Stimulated activated naive CD8-positive, alpha-beta T cell treated with anti-CD3 and anti-CD28 coated beads, Interleukin-15, Interleukin-2, amounts not matched to agents 100 ng/mL and 50 ng/mL, for 24 hours (primary cell): ENCODE results near the gene BTRC.

Source experiments
- H3K27ac Mint-ChIP-seq: one replicate; pipeline ENCODE4 v1.8.0; 2021; ENCODE audit warnings: mild to moderate bottlenecking, mixed read lengths
- H3K27me3 Mint-ChIP-seq: one replicate; pipeline ENCODE4 v1.8.0; 2021; ENCODE audit warnings: mixed read lengths
- H3K36me3 Mint-ChIP-seq: one replicate; pipeline ENCODE4 v1.8.0; 2021; ENCODE audit warnings: low read depth, mixed read lengths
- H3K4me1 Mint-ChIP-seq: one replicate; pipeline ENCODE4 v1.8.0; 2021; ENCODE audit warnings: low read depth, mixed read lengths
- H3K4me3 Mint-ChIP-seq: one replicate; pipeline ENCODE4 v1.8.0; 2021; ENCODE audit warnings: mild to moderate bottlenecking, mixed read lengths
- H3K9me3 Mint-ChIP-seq: one replicate; pipeline ENCODE4 v1.8.0; 2021; ENCODE audit warnings: mixed read lengths

The BTRC gene

DNA sequence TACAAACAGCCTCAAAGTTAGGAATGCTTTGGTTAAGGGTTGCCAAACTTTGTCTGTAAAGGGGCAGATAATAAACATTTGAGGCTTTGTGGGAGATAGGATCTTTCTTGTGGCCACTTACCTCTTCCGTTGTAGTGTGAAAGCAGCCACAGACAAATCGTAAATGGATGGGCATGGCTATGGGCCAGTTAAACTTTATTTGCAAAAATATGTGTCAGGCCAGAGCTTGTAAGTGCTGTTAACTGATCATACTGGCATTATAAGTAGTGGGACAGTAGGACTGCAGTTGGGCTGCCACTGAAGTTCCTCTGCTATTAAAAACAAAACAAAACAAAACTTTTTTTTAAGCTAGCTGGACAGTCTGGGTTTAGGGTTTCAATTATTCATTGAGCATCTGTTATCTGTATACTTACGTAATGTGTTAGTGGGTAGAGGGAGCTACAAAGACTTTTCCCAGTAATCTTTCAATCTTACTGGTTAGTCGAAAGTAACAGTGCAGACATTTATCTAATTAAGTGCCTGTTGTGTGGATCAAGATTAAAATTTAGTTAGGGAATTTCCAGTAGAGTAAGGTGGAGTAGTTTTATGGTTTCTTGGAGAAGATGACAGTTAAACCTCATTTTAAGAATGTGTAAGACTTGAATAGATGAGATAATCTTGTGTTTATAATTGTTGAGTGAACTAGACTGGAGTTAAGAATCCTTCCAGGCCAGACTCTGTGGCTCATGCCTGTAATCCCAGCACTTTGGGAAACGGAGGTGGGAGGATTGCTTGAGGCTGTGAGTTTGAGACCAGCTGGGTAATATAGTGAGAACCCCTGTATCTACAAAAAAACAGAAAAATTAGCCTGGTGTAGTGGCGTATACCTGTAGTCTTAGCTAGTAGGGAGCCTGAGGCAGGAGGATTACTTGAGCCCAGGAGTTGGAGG is 100.1 kb downstream of the BTRC start:
- Mint-ChIP-seq H3K36me3 (no peaks in the 10 kb centered on the region), H3K9me3 (no peaks in the 10 kb centered on the region), H3K4me1 (peaks cover 27% of the 10 kb centered on the region), H3K4me3 (no peak overlapping the region), H3K27ac (no peak overlapping the region), H3K27me3 (no peaks in the 10 kb centered on the region)

DNA sequence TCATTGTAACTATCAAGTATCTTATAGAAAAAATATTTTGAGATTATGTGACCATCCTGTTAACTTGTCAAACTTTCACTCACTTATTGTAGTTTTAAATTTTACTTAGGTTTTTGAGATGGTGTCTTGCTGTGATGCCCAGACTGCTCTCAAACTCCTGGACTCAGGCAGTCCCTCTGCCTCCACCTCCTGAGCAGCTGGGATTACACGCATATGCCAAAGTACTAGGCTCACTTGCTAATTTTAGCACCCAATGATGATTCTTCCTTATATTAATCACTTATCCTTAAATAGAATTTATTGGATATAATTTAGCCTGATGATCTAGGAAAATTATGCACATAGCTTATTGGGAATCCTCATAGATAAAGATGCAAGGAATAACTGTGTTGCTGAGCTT is 104.9 kb downstream of the BTRC start:
- no peak overlapping the region for H3K4me3 Mint-ChIP-seq
- no peaks in the 10 kb centered on the region for H3K27me3 Mint-ChIP-seq
- H3K4me1 Mint-ChIP-seq: peaks cover 9% of the 10 kb centered on the region
- no peak overlapping the region for H3K27ac Mint-ChIP-seq
- H3K9me3 Mint-ChIP-seq: no peaks in the 10 kb centered on the region
- H3K36me3 Mint-ChIP-seq: no peaks in the 10 kb centered on the region

DNA sequence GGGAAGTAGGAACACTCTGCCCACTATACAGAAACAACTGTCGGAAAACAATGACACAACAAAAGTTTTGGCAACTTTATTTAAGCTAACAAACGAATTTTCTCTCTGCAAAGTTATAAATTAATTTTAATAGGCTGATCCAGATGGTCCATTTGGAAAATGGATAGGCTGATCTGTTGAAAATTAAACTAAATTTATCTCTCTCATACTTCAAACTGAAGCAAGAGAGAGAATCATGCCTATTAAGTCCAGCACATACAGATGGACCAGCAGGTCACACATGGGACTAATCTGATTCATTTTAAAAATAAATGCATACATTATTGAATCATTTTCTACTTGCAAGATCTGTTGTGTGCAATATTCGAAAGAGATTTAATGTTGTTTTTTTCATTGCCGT is 110.1 kb downstream of the BTRC start:
- Mint-ChIP-seq H3K27me3 (no peaks in the 10 kb centered on the region), H3K4me3 (no peak overlapping the region), H3K36me3 (peaks cover 4% of the 10 kb centered on the region), H3K4me1 (peaks cover 9% of the 10 kb centered on the region), H3K9me3 (no peaks in the 10 kb centered on the region), H3K27ac (no peak overlapping the region)

DNA sequence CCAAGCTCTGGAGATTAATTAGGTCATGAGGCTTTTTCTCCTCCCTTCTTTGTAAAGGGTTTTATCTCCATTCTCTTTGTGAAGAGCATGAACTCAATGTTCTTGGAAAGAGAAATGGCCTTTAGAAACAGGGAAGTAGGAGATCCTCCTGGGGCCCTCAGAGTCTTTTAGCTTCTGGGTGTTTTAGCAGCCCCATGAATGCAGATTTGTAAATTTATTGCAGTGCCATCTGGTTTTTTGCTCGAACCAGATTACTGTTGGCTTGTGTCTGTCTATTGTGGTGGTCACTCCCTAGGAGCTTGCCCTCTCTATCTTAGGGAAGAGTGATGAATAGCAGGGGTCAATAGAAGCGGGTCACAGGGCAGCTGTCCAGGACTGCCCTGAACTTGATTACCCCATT is 110.6 kb downstream of the BTRC start:
- no peak overlapping the region for H3K27ac Mint-ChIP-seq
- H3K36me3 Mint-ChIP-seq: peaks cover 4% of the 10 kb centered on the region
- no peaks in the 10 kb centered on the region for H3K27me3 Mint-ChIP-seq
- H3K4me3 Mint-ChIP-seq: no peak overlapping the region
- peaks cover 9% of the 10 kb centered on the region for H3K4me1 Mint-ChIP-seq
- no peaks in the 10 kb centered on the region for H3K9me3 Mint-ChIP-seq

DNA sequence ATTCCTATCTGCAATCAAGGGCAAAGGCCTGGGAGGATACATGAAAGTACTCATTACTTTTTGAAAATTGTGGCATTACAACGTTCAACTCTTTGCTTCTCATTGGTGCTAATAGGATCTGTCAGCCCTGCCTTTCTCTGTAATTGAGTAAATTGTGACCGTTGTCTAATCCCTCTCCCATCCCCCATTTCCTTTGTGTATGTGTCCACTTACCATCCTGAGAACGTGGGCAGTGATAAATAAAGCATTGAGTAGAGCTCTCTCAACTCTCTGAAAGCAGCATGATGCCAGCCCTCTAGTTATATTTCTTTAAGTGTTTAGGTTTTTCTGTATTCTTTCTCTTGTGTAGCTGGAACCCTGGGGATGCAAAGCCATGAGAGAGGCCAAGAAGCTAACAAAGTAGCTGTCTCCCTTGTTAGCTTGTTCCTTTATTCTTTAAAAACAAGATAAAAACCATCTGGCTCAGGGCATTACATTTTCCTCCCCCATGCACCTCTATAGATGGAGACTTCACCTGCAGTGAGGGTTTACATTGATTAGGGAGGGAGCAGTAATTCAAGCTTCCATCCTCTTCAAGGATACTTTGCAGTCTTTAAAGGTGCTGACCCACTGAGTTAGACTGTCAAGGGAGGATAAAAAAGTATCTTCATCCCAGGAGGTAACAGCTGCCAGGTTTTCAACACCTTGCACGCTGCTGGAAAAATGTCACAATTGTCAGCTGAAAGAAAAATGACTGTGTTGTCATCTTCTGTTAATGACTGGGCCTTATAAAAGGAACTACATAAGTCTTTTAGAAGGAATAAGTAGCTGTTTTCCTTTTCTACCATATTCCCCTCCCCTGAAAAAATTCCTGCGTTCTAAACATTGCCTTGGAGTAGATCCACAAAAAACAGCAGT is 112.3 kb downstream of the BTRC start:
- H3K27ac Mint-ChIP-seq: no peak overlapping the region
- no peaks in the 10 kb centered on the region for H3K9me3 Mint-ChIP-seq
- no peak overlapping the region for H3K4me3 Mint-ChIP-seq
- peaks cover 4% of the 10 kb centered on the region for H3K36me3 Mint-ChIP-seq
- no peaks in the 10 kb centered on the region for H3K27me3 Mint-ChIP-seq
- peaks cover 9% of the 10 kb centered on the region for H3K4me1 Mint-ChIP-seq

DNA sequence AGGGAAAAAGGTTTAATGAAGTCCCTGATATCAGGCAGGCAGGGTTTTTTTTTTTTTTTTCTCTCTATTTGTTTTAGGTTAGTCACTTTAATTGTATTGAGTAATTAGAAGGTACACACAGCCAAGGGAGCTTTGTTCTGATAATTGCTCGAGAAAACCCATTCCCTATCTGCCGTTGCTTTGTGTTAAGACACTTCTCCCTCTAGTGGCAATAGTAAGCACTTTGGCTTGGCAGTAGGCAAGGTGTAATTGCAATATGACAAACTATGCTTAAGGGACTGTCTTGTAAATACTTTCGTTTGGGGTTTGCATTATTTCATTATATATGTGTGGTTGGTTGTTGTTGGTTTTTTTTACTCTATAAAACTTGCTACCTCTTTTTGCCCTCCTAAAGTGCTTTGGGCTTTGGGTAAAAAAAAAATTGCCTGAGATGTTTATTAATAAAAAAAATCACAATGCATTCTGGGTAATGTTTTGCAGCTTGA is 113.4 kb downstream of the BTRC start:
- Mint-ChIP-seq H3K4me3 (no peak overlapping the region), H3K27ac (no peak overlapping the region), H3K36me3 (peaks cover 7% of the 10 kb centered on the region), H3K9me3 (no peaks in the 10 kb centered on the region), H3K4me1 (peaks cover 9% of the 10 kb centered on the region), H3K27me3 (no peaks in the 10 kb centered on the region)

DNA sequence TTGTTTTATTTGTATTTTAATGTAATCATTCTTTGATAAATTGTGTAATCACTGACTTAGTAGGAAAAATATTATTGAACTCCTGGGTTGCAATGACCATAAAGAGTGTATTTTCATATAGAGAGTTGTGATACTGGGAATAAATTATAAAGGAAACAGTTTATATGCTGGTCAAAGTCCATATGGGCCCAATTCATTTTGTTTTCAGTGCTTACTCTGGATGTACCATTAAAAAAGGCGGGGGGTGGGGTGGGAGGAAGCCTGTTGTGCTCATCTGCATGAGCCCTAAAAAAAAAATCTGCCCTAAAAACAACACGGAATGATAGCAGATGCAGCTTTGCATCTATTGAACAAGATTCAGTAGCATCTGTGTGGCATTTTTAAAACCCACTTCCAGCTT is 114.2 kb downstream of the BTRC start:
- Mint-ChIP-seq H3K4me1 (peaks cover 9% of the 10 kb centered on the region), H3K27me3 (no peaks in the 10 kb centered on the region), H3K9me3 (no peaks in the 10 kb centered on the region), H3K36me3 (peaks cover 7% of the 10 kb centered on the region), H3K27ac (no peak overlapping the region), H3K4me3 (no peak overlapping the region)

DNA sequence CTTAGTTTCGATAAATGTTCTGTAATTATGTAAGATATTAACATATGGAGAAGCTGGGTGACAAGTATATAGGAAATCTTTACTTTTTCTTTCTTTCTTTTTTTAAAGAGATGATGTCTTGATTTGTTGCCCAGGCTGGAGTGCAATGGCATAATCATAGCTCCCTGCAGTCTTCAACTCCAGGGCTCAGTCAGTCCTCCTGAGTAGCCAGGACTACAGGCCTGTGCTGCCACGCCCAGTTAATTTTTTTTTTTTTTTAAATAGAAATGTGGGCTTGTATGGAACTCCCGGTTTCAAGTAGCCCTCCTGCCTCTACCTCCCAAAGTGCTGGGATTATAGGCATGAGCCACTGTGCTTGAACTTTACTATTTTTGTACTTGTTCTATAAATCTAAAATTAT is 122.4 kb downstream of the BTRC start:
- Mint-ChIP-seq H3K27ac (no peak overlapping the region), H3K4me3 (no peak overlapping the region)

DNA sequence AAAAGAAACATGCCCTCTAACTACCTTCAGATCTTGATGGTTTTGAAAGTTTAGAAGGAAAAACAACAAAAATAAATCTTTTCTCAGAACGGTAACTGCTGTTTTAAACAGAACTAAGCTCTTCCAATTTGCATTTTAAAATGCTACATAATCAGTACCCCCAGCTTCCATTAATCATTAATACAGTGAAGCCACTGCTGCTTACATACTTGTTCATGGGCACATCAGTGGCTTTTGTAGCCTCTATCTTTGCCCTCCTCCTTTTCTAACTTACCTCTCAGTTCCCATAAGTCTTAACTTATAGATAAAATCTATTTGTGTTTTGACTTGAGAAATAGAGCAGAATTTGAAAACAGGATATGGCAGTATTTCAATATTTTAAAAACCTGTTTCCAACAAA is 125.0 kb downstream of the BTRC start:
- no peak overlapping the region for H3K4me3 Mint-ChIP-seq
- H3K27me3 Mint-ChIP-seq: no peaks in the 10 kb centered on the region
- peaks cover 10% of the 10 kb centered on the region for H3K36me3 Mint-ChIP-seq
- no peak overlapping the region for H3K27ac Mint-ChIP-seq
- H3K4me1 Mint-ChIP-seq: no peaks in the 10 kb centered on the region
- H3K9me3 Mint-ChIP-seq: no peaks in the 10 kb centered on the region

More for the DNA sequence above, 122.4 kb downstream of the BTRC start:
- Mint-ChIP-seq H3K9me3 (no peaks in the 10 kb centered on the region), H3K4me1 (no peaks in the 10 kb centered on the region), H3K27me3 (no peaks in the 10 kb centered on the region), H3K36me3 (peaks cover 5% of the 10 kb centered on the region)

DNA sequence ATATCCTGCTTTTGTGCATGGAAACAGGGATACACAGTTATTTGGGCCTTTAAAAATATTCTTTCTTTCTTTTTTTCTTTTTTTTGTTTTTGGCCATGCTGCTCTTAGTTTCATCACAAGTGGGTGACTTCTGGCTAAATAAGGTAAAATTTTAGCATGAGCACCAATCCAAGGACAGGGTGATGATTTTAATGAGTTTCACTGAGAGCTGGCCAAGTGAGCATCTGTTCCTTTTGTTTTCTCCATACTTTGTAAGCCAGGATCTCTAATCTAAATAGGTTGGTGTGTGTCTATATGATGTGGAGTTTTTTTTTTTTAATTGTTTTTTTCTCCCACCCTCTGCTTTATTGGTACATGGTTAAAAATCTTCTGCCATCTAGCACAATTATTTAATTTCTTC is 127.3 kb downstream of the BTRC start:
- no peak overlapping the region for H3K4me3 Mint-ChIP-seq
- H3K36me3 Mint-ChIP-seq: peaks cover 10% of the 10 kb centered on the region
- H3K4me1 Mint-ChIP-seq: no peaks in the 10 kb centered on the region
- H3K9me3 Mint-ChIP-seq: no peaks in the 10 kb centered on the region
- H3K27me3 Mint-ChIP-seq: no peaks in the 10 kb centered on the region
- H3K27ac Mint-ChIP-seq: no peak overlapping the region

DNA sequence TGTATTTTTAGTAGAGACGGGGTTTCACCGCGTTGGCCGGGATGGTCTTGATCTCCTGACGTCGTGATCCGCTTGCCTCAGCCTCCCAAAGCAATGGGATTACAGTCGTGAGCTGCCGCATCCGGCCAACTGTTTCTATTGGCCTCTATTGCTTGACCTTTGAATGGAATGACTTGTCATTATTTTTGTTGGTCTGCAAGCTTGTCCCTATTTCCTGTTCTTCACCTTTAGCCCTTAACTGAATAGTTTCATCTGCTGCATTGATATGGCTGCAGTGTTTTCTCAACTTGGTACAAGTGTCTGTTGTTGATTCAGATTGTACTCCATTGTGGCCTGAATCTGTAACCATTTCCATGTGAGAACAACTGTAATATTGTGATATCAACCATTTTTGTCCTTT is 128.6 kb downstream of the BTRC start:
- no peak overlapping the region for H3K27ac Mint-ChIP-seq
- no peaks in the 10 kb centered on the region for H3K9me3 Mint-ChIP-seq
- no peaks in the 10 kb centered on the region for H3K4me1 Mint-ChIP-seq
- H3K27me3 Mint-ChIP-seq: no peaks in the 10 kb centered on the region
- no peak overlapping the region for H3K4me3 Mint-ChIP-seq
- H3K36me3 Mint-ChIP-seq: peaks cover 10% of the 10 kb centered on the region

DNA sequence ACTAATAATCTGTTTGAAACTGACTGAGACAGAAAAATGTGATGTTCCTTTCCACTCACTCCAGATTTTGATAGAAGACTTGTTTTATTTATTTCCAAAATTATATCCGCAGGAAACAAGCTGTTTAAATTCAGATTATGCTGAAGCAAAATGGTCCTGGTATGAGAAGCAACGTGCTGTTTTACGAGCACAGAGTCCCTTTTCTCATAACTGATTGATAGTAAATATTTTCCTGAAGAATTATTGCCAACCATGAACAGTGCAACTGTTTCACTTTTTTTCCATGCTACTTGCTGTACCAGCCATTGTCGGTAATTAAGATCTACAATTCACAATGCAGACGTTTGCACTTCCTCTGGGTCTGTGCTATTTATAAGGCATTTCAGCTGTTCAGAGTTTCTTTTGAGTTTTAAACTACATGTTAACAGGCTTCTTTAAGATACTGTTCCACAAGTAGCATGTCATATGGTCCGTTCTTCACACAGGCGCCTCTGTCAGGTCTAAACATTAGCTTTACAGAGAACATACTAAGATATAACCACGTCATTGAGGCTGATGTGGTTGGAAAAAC is 130.3 kb downstream of the BTRC start:
- Mint-ChIP-seq H3K27ac (no peak overlapping the region), H3K27me3 (no peaks in the 10 kb centered on the region), H3K9me3 (no peaks in the 10 kb centered on the region), H3K4me3 (no peak overlapping the region), H3K4me1 (no peaks in the 10 kb centered on the region), H3K36me3 (peaks cover 10% of the 10 kb centered on the region)

DNA sequence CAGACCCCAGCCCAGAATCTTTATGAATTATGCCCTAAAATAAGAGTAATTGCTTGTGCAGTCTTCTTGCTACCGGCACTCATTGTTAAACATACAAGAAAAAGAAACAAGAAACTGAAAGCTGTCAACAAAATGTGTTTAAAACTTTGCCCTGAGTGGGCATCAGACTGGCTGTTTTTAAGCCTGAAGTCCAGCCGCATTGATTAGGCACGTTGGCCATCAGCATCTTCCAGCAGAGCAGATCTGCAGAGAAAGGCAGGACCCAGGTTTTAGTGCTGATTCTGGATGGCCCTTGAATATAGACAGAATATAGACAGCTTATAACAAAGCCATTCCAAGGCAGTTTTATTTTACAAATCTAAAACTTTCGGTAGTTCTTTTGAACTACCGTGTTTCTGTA is 131.2 kb downstream of the BTRC start:
- Mint-ChIP-seq H3K36me3 (peaks cover 10% of the 10 kb centered on the region), H3K27me3 (no peaks in the 10 kb centered on the region), H3K4me3 (no peak overlapping the region), H3K9me3 (no peaks in the 10 kb centered on the region), H3K4me1 (no peaks in the 10 kb centered on the region), H3K27ac (no peak overlapping the region)

DNA sequence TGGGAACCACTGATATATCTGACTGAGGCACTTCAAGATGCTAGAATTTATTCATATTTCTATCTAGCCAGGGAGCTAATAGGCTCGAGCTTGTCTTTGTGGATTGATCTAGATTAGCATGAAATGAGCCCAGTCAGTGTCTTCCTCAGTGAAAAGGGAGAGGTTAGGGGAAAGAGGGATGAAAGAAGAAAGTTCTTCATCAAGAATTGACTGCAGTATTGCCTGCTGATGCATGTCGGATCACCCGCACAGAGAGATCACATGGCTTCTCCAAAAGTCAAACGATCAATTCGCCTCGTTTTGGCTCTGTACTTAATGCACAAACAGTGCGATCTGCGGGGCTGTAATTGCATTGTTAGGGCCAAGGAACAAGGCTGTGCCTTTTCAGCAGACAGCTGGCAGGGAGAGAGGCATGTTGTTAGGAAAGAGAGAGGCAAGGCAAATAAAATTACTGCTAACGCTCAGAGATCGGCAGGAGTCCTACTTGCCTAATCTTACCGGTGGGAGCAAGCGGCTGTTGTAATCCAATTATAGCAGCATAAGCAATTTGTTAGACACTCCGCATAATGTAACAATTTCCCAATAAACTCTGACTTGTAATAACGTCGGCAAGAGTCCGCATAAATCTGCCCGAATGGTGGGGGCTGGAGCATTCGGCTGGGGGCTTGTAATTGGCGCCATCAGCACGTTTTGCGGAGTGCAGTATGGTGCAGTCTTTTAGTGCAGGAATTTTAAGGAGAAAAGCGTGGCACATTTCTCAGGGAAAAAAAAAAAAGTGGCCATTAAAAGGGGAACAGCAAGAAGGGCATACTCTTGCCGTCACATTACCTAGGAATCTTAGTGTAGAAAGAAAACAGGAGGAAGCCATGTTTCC is 132.0 kb downstream of the BTRC start:
- H3K27ac Mint-ChIP-seq: no peak overlapping the region
- H3K4me3 Mint-ChIP-seq: no peak overlapping the region
- H3K36me3 Mint-ChIP-seq: peaks cover 10% of the 10 kb centered on the region
- no peaks in the 10 kb centered on the region for H3K9me3 Mint-ChIP-seq
- no peaks in the 10 kb centered on the region for H3K4me1 Mint-ChIP-seq
- H3K27me3 Mint-ChIP-seq: no peaks in the 10 kb centered on the region
